Nephron (organoid): ENCODE data around the gene BICC1.
"Not testable (repeated sequence)": the region's sequence is repeated elsewhere in the genome, so short reads cannot be mapped to it uniquely, and the experiment has no call there.

Experiments used
- H3K27ac Mint-ChIP-seq, 3 experiments: 2 replicates each; pipeline ENCODE4 v1.8.0; 2020; ENCODE audit warnings: mixed read lengths in 3 of 3, mild to moderate bottlenecking in 2 of 3, moderate library complexity in 1 of 3
- H3K27me3 Mint-ChIP-seq: 2 replicates; pipeline ENCODE4 v1.8.0; 2021; ENCODE audit warnings: low read depth, mild to moderate bottlenecking, moderate library complexity, mixed read lengths
- H3K36me3 Mint-ChIP-seq: 2 replicates; pipeline ENCODE4 v1.8.0; 2020; ENCODE audit warnings: low read depth, mixed read lengths
- H3K4me1 Mint-ChIP-seq: 2 replicates; pipeline ENCODE4 v1.8.0; 2020; ENCODE audit warnings: mixed read lengths
- H3K4me3 Mint-ChIP-seq, 3 experiments: 2 replicates each; pipeline ENCODE4 v1.8.0; 2020; ENCODE audit warnings: mild to moderate bottlenecking in 3 of 3, mixed read lengths in 3 of 3, moderate library complexity in 2 of 3
- H3K9me3 Mint-ChIP-seq: 2 replicates; pipeline ENCODE4 v1.8.0; 2020; ENCODE audit warnings: mixed read lengths
- CTCF ChIP-seq, 3 experiments: fragments of 200-600 bp; sonication (generic); IDR thresholded peaks; one replicate each; pipeline ENCODE4 v1.5.0; 2021; ENCODE audit warnings: antibody characterized with exemption in 3 of 3; ENCODE audit not compliant: unreplicated experiment in 3 of 3

Gene BICC1

DNA sequence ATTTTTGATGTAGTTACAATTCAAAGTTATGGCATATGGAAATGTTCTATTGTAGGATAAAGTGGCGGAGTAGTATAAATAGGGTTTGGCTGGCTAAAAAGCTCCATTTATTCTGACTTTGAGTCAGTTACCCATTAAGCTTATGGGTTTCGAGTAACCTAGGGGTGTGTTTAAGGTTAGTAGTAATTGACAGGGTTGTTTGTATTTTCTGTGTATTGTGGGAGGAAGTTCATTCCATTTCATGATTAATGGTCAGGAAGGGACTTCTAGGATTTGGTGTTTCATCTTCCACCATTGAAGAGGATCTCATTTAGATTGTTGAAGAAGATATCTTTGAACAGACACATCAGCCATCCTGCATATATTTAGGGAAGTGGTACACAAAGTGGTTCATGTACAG, 75.0 kb downstream of the BICC1 start:
- peaks cover 11% of the 10 kb centered on the region for H3K9me3 Mint-ChIP-seq
- H3K4me1 Mint-ChIP-seq: peaks cover 19% of the 10 kb centered on the region
- H3K36me3 Mint-ChIP-seq: peaks cover 18% of the 10 kb centered on the region
- peak overlapping the region in 1 of 3 experiments; percentile 20 for H3K27ac Mint-ChIP-seq
- no peaks in the 10 kb centered on the region for H3K27me3 Mint-ChIP-seq
- no peak for TF ChIP-seq CTCF (IDR thresholded peaks at IDR 0.05; ENCODE audit: unreplicated experiment in 3 of 3)
- no peak overlapping the region for H3K4me3 Mint-ChIP-seq

DNA sequence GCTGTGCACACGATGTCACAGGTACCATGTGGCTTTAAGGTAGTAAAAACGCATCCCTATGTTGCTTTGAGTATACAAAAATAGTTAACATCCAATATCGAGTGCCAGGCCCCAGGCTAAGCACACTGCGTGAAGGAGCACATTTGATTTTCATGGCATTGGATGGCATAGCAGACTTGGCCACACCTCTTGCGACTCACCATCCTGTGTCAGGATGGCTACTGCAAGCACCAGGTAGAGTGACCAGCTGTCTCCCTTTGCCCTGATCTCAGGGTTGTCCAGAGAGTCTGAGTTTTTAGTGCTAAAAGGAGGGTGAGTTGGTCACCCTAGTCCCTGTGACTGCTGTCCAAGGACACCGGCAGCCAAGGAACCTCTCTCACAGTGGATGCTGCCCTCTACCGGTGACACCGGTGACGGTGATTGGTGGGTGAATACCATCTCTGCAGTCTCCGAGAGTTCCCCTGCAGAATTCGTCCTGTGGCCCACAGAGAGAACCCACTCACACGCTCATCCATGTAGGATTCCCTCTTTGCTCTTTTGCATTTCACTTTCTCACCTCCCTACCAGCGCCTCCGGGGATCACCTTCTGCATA, 76.1 kb downstream of the BICC1 start:
- Mint-ChIP-seq H3K4me1 (peaks cover 19% of the 10 kb centered on the region), H3K27me3 (no peaks in the 10 kb centered on the region), H3K27ac (peak overlapping the region in 2 of 3 experiments; percentile 28 to 71), H3K36me3 (peaks cover 19% of the 10 kb centered on the region), H3K4me3 (no peak overlapping the region), H3K9me3 (peaks cover 11% of the 10 kb centered on the region)
- TF ChIP-seq CTCF (IDR thresholded peaks at IDR 0.05; ENCODE audit: unreplicated experiment in 3 of 3): no peak

GRCh38 chr10:58590152-58590840, 77.6 kb downstream of the BICC1 start:
- H3K36me3 Mint-ChIP-seq: peaks cover 17% of the 10 kb centered on the region
- no peak for TF ChIP-seq CTCF (IDR thresholded peaks at IDR 0.05; ENCODE audit: unreplicated experiment in 3 of 3)
- peaks cover 19% of the 10 kb centered on the region for H3K4me1 Mint-ChIP-seq
- peak overlapping the region; percentile 72 to 87 (median 74) for H3K27ac Mint-ChIP-seq
- H3K9me3 Mint-ChIP-seq: peaks cover 16% of the 10 kb centered on the region
- no peak overlapping the region for H3K4me3 Mint-ChIP-seq
- no peaks in the 10 kb centered on the region for H3K27me3 Mint-ChIP-seq

DNA sequence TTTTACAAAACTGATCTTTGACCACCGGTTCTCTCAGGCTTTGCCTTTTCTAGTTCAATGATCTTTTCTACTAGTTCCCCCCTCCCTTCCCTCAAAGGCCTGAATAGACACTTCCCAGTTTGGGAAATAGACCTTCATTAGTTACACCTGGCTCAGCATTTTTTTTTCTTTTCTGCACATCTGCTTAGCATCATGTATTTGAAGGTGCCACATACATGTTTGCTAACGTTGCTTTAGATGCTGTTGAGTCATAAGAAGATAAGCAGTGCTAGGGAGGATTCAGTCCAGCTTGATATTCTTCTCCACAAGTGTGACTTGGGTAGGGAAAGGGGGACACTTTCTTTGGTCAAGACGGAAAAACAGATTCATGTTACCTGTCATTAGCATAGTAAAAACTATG, 78.3 kb downstream of the BICC1 start:
- Mint-ChIP-seq H3K27ac (peak overlapping the region; percentile 72 to 87 (median 74)), H3K4me1 (peaks cover 19% of the 10 kb centered on the region), H3K36me3 (peaks cover 23% of the 10 kb centered on the region), H3K27me3 (no peaks in the 10 kb centered on the region), H3K9me3 (peaks cover 23% of the 10 kb centered on the region), H3K4me3 (no peak overlapping the region)
- TF ChIP-seq CTCF (IDR thresholded peaks at IDR 0.05; ENCODE audit: unreplicated experiment in 3 of 3): no peak

GRCh38 chr10:58593008-58593407, 80.3 kb downstream of the BICC1 start:
- peaks cover 11% of the 10 kb centered on the region for H3K4me1 Mint-ChIP-seq
- no peak for TF ChIP-seq CTCF (IDR thresholded peaks at IDR 0.05; ENCODE audit: unreplicated experiment in 3 of 3)
- H3K4me3 Mint-ChIP-seq: no peak overlapping the region
- no peak overlapping the region for H3K27ac Mint-ChIP-seq
- peaks cover 43% of the 10 kb centered on the region for H3K9me3 Mint-ChIP-seq
- H3K27me3 Mint-ChIP-seq: no peaks in the 10 kb centered on the region
- peaks cover 41% of the 10 kb centered on the region for H3K36me3 Mint-ChIP-seq

DNA sequence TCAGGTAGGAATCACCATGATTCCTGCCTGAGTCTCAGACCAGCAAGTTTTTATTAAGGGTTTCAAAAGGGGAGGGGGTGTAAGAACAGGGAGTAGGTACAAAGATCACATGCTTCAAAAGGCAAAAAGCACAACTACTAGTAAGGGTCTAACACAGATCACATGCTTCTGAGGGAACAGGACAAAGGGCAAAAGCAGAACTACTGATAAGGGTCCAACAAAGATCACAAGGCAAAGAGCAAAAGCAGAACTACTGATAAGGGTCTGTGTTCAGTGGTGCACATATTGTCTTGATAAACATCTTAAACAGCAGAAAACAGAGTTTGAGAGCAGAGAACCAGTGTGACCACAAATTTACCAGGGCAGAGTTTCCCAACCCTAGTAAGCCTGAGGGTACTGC, 84.5 kb downstream of the BICC1 start:
- peaks cover 57% of the 10 kb centered on the region for H3K9me3 Mint-ChIP-seq

More for the DNA sequence above, 84.5 kb downstream of the BICC1 start:
- not testable (repeated sequence) for H3K4me1 Mint-ChIP-seq, H3K27me3 Mint-ChIP-seq, H3K4me3 Mint-ChIP-seq, H3K27ac Mint-ChIP-seq
- H3K36me3 Mint-ChIP-seq: peaks cover 47% of the 10 kb centered on the region
